Right ventricle myocardium superior (tissue), 1 donor: ENCODE results near the gene OLIG1. TPM values are rescaled to one million over a fixed set of nuclear protein-coding genes. Genes with fewer than 3 reads are reported as not detected.

Experiments used
- ATAC-seq: fragments of 200-7000 bp; cut with Tn5 transposase; one replicate; pipeline ENCODE4 v1.9.1; 2020; ENCODE audit warnings: mild to moderate bottlenecking; ENCODE audit not compliant: poor library complexity
- DNase-seq: peaks from one replicate; pipeline ENCODE4 v3.0.0-alpha.2; 2020
- intact Hi-C: fragments of 100-400 bp; cut with DNase I; formaldehyde crosslinking; loops from one replicate; pipeline ENCODE4 v1.11.2; 2022
- total RNA-seq: library from RNA; stranded (reverse); fragmentation: NEBNext Ultra II Directional; extraction: Animal tissue kit (Norgen Biotek cat#: 25700); gene quantifications from one replicate; pipeline ENCODE4 v1.2.1, GENCODE V29; 2021
- donor health status: DM: no; HTN: yes; CAD: no; lungs with severe emphysema.

The OLIG1 gene
- total RNA-seq, 1 donor from 2014 or later: 0.59 TPM

- ATAC-seq (no peak), DNase-seq (no peak)
- intact Hi-C loops: no loop called here
Observed at GRCh38 chr21:33116676-33117075, 46.7 kb downstream of the OLIG1 start.

- ATAC-seq: no peak
- intact Hi-C loops: no loop called here
Observed at GRCh38 chr21:33117101-33117888, 47.4 kb downstream of the OLIG1 start.

More at GRCh38 chr21:33117101-33117888, 47.4 kb downstream of the OLIG1 start:
- DNase-seq: no peak

Other genes with a start within 250 kb of the OLIG1 start
- gene OLIG2, start 44.2 kb upstream of the OLIG1 start, total RNA-seq: not detected
- gene IFNAR2, start 159.8 kb downstream of the OLIG1 start, total RNA-seq: 8.7 TPM
- gene IL10RB, start 196.2 kb downstream of the OLIG1 start, total RNA-seq: 8.8 TPM